GM12878 (cell line): Measurements from ENCODE around the gene CYBC1. TPM values are rescaled to one million over a fixed set of nuclear protein-coding genes. Genes with fewer than 3 reads are reported as not detected.

Experiments
- BHLHE40 ChIP-seq, 2 experiments: fragments of 450-650 bp in 1 of 2; IDR thresholded peaks; 2 replicates each; pipeline ENCODE4 v1.6.1; 2011 to 2017; ENCODE audit warnings: low read depth in 2 of 2, borderline replicate concordance in 1 of 2, improper control_type of control experiment in 1 of 2, low read length in 1 of 2, mild to moderate bottlenecking in 1 of 2
- DPF2 ChIP-seq: fragments of 450-650 bp; IDR thresholded peaks from 2 replicates; pipeline ENCODE4 v1.6.1; 2017; ENCODE audit warnings: mild to moderate bottlenecking
- E2F4 ChIP-seq: IDR thresholded peaks from 2 replicates; pipeline ENCODE4 v1.6.1; 2012; ENCODE audit warnings: low read depth, low read length, improper control_type of control experiment
- EED ChIP-seq: sonication (generic); IDR thresholded peaks from 2 replicates; pipeline ENCODE4 v1.6.1; 2016; ENCODE audit warnings: antibody characterized with exemption, low read depth
- EGR1 ChIP-seq, 2 experiments: IDR thresholded peaks; 1 replicate in 1 of 2; 2 replicates in 1 of 2; pipeline ENCODE4 v1.6.1; 2011 to 2012; ENCODE audit warnings: low read depth in 2 of 2, low read length in 2 of 2, borderline replicate concordance in 1 of 2, mild to moderate bottlenecking in 1 of 2, moderate library complexity in 1 of 2
- ELK1 ChIP-seq: IDR thresholded peaks from 2 replicates; pipeline ENCODE4 v1.6.1; 2012; ENCODE audit warnings: low read depth, low read length, improper control_type of control experiment
- FOXK2 ChIP-seq: fragments of 450-650 bp; IDR thresholded peaks from 2 replicates; pipeline ENCODE4 v1.6.1; 2017; ENCODE audit warnings: mild to moderate bottlenecking, moderate library complexity
- HDGF ChIP-seq: fragments of 450-650 bp; IDR thresholded peaks from 2 replicates; pipeline ENCODE4 v1.6.1; 2016; ENCODE audit warnings: antibody characterized with exemption
- IRF4 ChIP-seq: IDR thresholded peaks from 2 replicates; pipeline ENCODE4 v1.6.1; 2011; ENCODE audit warnings: low read depth, low read length
- IRF5 ChIP-seq: fragments of 450-650 bp; IDR thresholded peaks from 2 replicates; pipeline ENCODE4 v1.6.1; 2017; ENCODE audit warnings: borderline replicate concordance
- LARP7 ChIP-seq: fragments of 450-650 bp; IDR thresholded peaks from 2 replicates; pipeline ENCODE4 v1.6.1; 2017; ENCODE audit warnings: mild to moderate bottlenecking
- NFXL1 ChIP-seq: fragments of 450-650 bp; IDR thresholded peaks from 2 replicates; pipeline ENCODE4 v1.6.1; 2017; ENCODE audit warnings: antibody characterized with exemption, mild to moderate bottlenecking, borderline replicate concordance
- NR2C1 ChIP-seq: fragments of 450-650 bp; IDR thresholded peaks from 2 replicates; pipeline ENCODE4 v1.6.1; 2017; ENCODE audit warnings: antibody characterized with exemption, mild to moderate bottlenecking, moderate library complexity
- NR2C2 ChIP-seq: IDR thresholded peaks from 2 replicates; pipeline ENCODE4 v1.6.1; 2011; ENCODE audit warnings: borderline replicate concordance, low read depth; ENCODE audit not compliant: control insufficient read depth, insufficient read length
- PKNOX1 ChIP-seq: fragments of 450-650 bp; IDR thresholded peaks from 2 replicates; pipeline ENCODE4 v1.6.1; 2016; ENCODE audit warnings: mild to moderate bottlenecking
- POLR2A ChIP-seq: IDR thresholded peaks from 2 replicates; pipeline ENCODE4 v1.6.1; 2011; ENCODE audit warnings: low read depth, mild to moderate bottlenecking, low read length
- POU2F2 ChIP-seq: IDR thresholded peaks from 3 replicates; pipeline ENCODE4 v1.6.1; 2011; ENCODE audit warnings: low read depth, mild to moderate bottlenecking, low read length, borderline replicate concordance
- RB1 ChIP-seq: fragments of 450-650 bp; formaldehyde crosslinking; IDR thresholded peaks from 2 replicates; pipeline ENCODE4 v1.6.1; 2017; ENCODE audit warnings: mild to moderate bottlenecking, borderline replicate concordance
- RBBP5 ChIP-seq: fragments of 200-600 bp; sonication (generic); conservative IDR thresholded peaks from 2 replicates; pipeline ENCODE4 v1.6.1; 2016
- SRF ChIP-seq, 2 experiments: IDR thresholded peaks; 2 replicates each; pipeline ENCODE4 v1.6.1; 2011; ENCODE audit warnings: low read depth in 2 of 2, low read length in 2 of 2, mild to moderate bottlenecking in 1 of 2, moderate library complexity in 1 of 2
- STAT1 ChIP-seq: fragments of 450-650 bp; conservative IDR thresholded peaks from 2 replicates; pipeline ENCODE4 v1.6.1; 2014; ENCODE audit warnings: antibody characterized with exemption, mild to moderate bottlenecking
- TAF1 ChIP-seq: IDR thresholded peaks from 2 replicates; pipeline ENCODE4 v1.6.1; 2011; ENCODE audit warnings: mild to moderate bottlenecking, low read depth, low read length, borderline replicate concordance
- TCF7 ChIP-seq: IDR thresholded peaks from 2 replicates; pipeline ENCODE4 v1.6.1; 2014; ENCODE audit warnings: antibody characterized with exemption, borderline replicate concordance
- ZNF24 ChIP-seq: fragments of 450-650 bp; IDR thresholded peaks from 2 replicates; pipeline ENCODE4 v1.6.1; 2017; ENCODE audit warnings: antibody characterized with exemption, mild to moderate bottlenecking
- ZNF622 ChIP-seq: fragments of 450-650 bp; IDR thresholded peaks from 2 replicates; pipeline ENCODE4 v1.6.1; 2017; ENCODE audit warnings: mild to moderate bottlenecking, inconsistent platforms
- ZSCAN29 ChIP-seq: fragments of 450-650 bp; IDR thresholded peaks from 2 replicates; pipeline ENCODE4 v1.6.1; 2017; ENCODE audit warnings: mild to moderate bottlenecking, moderate library complexity
- polyA plus RNA-seq, 11 experiments: library from polyadenylated mRNA; depleted of rRNA in 4 of 11; unstranded in 6 of 11; stranded (reverse) in 5 of 11; fragments of >200 nt; fragmentation: Nextera tagmentation in 4 of 11; fragmentation: Illumina TruSeq in 1 of 11; extraction: Ambion mirVana in 4 of 11; extraction: Trizol in 1 of 11; gene quantifications; 1 replicate in 1 of 11; 2 replicates in 10 of 11; pipeline versions ENCODE4 v1.2.1 to v1.2.3, GENCODE V29; 2011 to 2016; ENCODE audit warnings: inconsistent platforms in 2 of 11, missing spikeins in 2 of 11, low read depth in 1 of 11
- total RNA-seq, 4 experiments: library from RNA; depleted of rRNA in 3 of 4; stranded (reverse); fragments of >200 nt in 3 of 4; fragmentation: Illumina TruSeq in 1 of 4; extraction: Trizol in 1 of 4; gene quantifications; 2 replicates each; pipeline versions ENCODE4 v1.2.1 to v1.2.3, GENCODE V29; 2013 to 2021

CYBC1 gene
- total and polyA plus RNA-seq, 10 of the 15 experiments (the other 5 are each of a cell fraction or from before 2014, with no cell fraction given), result 4.2 to 162 (median 133) TPM

- TF ChIP-seq PKNOX1 (0 out of 2 replicates have a peak, but pooled peaks have one; percentile 17), ZNF24 (peak; percentile 99), LARP7 (no peak), TCF7 (no peak), EED (peak; percentile 66), BHLHE40 (IDR thresholded peaks at IDR 0.05; ENCODE audit: borderline replicate concordance in 1 of 2, low read depth in 2 of 2, low read length in 1 of 2) (peak; percentile 33 to 83; a peak in 3 of 4 replicates), E2F4 (no peak), FOXK2 (no peak; the same call in 1 of the 2 replicates), NR2C1 (no peak; the same call in 1 of the 2 replicates), TAF1 (no peak), RB1 (peak; percentile 70; the same call in 1 of the 2 replicates), POU2F2 (peak; percentile 84; the same call in 2 of the 3 replicates), IRF4 (peak; percentile 91), DPF2 (0 out of 2 replicates have a peak, but pooled peaks have one; percentile 58), POLR2A (no peak), NFXL1 (no peak), ELK1 (0 out of 2 replicates have a peak, but pooled peaks have one; percentile 14), EGR1 (IDR thresholded peaks at IDR 0.05; ENCODE audit: borderline replicate concordance in 1 of 2, low read depth in 2 of 2, low read length in 2 of 2) (no peak), STAT1 (peak; percentile 99), NR2C2 (no peak), IRF5 (no peak), SRF (IDR thresholded peaks at IDR 0.05; ENCODE audit: low read depth in 2 of 2, low read length in 2 of 2) (peak in 1 of 2 experiments; percentile 68; a peak in 1 of 4 replicates), RBBP5 (no peak), HDGF (0 out of 2 replicates have a peak, but pooled peaks have one; percentile 35), ZNF622 (no peak), ZSCAN29 (peak; percentile 93)
Measured at GRCh38 chr17:82494236-82495055, 43.9 kb upstream of the CYBC1 start (continued).
